HG02763 (cell line): ENCODE measurements around the gene RFC1.

Experiments
- ATAC-seq: cut with Tn5 transposase; IDR thresholded peaks from one replicate; pipeline ENCODE4 v1.9.1; 2021; ENCODE audit warnings: mild to moderate bottlenecking, moderate library complexity; ENCODE audit not compliant: unreplicated experiment

The RFC1 gene

DNA sequence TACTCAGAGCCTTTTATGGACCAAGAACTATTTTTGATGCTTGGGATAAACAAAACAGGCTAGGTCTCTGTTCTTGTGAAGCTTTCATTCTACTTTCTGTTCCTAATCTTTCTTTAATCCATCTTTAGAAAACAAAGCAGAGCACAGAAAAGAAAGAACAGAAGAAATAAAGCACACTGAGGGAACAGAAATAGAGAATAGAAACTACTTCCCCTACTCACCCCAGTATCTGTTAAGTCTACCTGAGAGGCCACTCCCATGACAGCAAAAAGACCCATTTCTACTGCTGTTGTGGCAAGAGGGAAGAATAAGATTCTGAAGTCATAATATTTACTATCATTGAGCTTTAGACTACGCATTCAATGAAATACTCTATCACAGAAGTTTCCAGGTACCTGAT, 9.2 kb downstream of the RFC1 start:
- no peak for ATAC-seq

DNA sequence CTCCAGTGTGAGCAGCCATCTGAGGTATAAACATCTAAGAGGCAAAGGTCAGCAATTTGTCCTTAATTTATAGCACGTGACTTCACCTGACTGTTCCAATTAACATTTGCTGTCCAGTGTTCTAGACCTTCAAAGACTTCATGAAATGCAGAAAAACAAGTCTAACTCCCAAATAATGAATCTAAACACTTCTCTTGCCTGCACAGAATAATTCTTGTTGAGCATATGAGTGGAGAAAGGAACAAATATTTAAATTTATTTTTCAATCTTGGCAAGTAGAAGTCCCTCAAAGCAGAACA, 12.0 kb downstream of the RFC1 start:
- ATAC-seq: no peak

DNA sequence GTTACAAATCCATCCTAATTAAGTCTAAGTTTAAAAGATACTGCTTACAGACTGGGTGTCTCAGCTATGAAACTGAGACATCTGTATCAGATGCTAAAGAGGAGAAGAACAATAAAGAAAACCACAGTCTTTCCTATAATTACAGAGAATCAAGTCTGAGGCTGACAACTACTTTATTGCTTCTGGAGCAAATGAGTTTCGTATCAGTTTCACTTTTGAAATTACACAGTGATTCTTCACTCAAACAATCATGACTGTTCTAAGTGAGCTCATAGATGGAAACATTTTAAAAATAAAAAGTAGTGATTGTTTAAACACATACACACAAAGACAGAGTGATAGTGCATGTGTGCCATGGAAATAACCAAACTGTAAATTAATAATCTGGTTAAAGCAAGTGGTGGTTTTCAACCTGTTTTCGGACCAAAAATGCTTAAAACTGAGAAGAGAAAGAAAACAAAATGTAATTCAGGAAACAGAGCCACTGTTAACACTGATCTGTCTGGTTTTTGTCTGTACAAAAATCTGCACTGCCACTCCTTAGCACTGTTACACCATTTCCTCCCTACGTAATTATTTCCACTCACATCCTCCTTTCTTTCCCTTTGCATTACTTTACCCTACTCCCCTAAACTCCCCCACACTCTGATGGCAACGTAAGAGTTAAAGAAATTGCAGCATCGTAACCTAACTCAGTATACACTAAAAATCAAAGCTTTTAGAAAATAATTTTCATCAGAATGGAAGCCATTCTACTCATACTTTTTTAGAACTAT, 12.5 kb downstream of the RFC1 start:
- peak; percentile 69 for ATAC-seq

DNA sequence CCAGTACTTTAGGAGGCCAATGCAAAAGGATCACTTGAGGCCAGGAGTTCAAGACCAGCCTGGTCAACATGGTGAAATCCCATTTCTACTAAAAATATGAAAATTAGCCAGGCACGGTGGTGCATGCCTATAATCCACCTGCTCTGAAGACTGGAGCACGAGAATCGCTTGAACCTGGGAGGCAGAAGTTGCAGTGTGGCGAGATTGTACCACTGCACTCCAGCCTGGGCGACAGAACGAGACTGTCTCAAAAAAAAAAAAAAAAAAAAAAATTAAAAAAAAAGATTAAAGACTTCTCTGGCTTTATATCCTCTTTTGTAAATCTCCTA, 13.0 kb downstream of the RFC1 start:
- peak; percentile 6 for ATAC-seq

DNA sequence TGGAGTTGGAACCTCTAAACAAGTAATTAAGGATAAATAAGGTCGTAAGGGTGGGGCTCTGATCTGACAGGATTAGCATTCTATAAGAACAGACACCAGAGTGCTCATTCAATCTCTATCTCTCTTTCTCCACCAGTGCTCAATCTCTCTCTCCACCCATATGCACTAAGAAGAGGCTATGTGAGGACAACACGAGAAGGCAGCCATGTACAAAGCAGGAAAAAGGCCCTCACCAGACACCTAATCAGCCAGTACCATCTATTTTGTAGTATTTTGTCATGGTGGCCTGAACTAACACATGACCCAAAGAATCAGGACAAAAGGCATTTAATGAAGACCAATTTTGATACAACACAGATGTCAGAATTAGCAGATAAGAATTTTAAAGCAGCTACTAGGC, 16.8 kb downstream of the RFC1 start:
- ATAC-seq: no peak

DNA sequence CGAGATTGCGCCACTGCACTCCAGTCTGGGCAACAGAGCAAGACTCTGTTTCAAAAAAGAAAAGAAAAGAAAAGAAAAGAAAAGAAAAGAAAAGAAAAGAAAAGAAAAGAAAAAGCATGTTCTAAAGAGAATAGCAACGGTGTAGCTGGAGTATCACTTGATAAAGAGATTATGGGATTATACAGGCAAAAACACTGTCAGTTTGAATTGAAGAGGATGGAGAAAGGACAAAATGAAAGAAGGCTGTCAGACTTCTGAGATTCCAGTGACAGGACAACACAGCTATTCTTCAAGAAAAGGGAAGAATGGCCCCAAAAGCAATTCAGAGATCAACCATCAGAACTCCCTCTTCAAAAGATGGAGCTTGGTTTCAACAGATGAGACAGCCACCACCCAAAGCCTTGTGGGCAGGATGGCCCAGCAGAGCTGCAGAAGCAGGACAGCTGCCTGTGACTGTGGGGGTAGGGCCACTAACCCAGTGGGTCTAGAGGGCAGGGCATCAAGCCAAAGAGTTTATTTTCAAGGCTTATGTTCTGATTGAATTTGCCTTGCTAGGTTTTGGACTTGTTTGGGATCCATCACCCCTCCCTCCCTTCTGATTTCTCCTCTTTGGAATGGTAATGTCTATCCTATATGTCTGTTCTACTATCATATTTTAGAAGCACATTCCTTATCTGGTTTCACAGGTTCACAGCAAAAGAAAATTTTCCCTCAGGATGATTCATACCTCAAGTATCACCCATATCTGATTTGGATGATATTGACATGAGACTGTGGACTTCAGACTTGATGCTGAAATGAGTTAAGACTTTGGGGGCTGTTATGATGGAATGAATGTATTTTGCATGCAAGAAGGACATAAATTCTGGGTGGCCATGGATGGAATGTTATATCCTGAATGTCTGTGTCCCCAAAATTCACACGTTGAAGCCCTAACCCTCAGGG, 17.5 kb downstream of the RFC1 start:
- ATAC-seq: no peak

- no peak for ATAC-seq
Observed at GRCh38 chr4:39346856-39347519, 19.2 kb downstream of the RFC1 start.

GRCh38 chr4:39342731-39343130, 23.4 kb downstream of the RFC1 start:
- no peak for ATAC-seq

DNA sequence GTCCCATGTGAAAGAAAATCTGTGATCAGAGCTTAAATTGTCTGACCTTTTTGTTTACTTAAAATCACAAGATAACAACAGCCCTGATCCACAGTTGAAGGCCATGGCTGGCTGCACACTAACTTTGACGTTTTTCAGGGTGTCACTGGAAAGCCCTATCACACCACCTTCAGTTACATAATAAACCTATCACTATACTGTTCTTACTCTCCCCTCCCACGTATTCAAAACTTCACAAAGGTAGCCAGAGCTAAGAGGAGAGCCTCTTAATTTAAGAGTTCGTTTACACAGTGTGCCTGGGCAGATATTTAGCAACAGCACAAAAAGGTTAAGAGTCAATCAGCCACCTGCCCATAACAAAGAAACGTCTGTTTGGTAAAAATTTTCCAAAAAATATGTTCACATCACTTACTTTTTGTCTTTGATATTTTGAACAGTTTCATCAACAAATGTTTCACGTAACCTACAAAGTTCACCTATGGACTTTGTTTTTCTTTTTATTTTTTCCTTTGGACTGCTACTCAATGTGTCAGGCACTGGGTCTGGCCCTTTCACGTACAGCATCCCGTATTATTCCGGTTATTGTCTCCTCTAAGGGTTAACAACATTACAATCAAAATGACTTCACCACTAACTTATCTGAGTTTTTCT, 25.0 kb downstream of the RFC1 start:
- no peak for ATAC-seq

GRCh38 chr4:39339968-39340367, 26.2 kb downstream of the RFC1 start:
- ATAC-seq: no peak

DNA sequence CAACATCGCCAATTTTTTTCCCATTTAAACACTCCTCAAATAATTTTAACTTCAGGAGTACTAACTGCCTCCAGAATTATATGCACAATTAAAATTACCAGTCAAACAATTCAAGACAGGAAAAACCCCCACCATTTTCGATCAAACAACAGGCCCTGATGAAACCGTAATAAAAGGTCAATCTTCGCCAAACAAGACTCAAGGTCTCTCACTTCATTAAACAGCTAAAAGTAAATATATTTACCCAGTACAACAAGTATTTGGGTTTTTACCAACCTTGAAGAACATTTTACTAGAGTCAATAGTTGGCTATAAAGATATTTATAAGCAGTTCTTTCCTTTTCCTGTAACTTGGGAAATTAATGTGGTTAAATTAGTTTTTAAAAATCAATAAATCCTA, 28.3 kb downstream of the RFC1 start:
- ATAC-seq: no peak

GRCh38 chr4:39335566-39335965, 30.6 kb downstream of the RFC1 start:
- ATAC-seq: no peak

GRCh38 chr4:39331191-39331590, 35.0 kb downstream of the RFC1 start:
- no peak for ATAC-seq

- no peak for ATAC-seq
Observed at GRCh38 chr4:39330353-39330752, 35.8 kb downstream of the RFC1 start.

DNA sequence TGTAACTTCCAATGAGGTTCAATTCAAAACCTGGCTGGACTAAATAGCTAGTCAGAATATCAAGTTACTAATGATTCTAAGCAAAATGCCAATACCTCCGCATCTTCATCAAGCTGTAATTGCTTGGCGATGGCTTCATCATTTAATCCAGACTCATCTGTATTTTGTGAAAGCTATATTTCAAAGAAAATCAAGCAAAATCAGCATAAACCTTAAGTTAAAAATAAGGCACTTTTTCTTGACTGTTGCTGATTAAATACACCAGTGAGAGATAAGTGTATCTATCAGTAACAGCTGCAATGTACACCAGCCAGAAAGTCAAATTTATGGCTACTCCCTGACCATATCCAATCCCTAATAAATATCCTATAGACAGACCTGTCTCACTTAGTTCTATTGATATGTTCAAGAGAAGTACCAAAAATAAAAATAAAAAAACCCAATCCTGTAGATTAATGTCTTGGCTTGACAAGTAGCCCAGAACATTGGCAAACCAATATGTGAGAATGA, 39.6 kb downstream of the RFC1 start:
- ATAC-seq: no peak

DNA sequence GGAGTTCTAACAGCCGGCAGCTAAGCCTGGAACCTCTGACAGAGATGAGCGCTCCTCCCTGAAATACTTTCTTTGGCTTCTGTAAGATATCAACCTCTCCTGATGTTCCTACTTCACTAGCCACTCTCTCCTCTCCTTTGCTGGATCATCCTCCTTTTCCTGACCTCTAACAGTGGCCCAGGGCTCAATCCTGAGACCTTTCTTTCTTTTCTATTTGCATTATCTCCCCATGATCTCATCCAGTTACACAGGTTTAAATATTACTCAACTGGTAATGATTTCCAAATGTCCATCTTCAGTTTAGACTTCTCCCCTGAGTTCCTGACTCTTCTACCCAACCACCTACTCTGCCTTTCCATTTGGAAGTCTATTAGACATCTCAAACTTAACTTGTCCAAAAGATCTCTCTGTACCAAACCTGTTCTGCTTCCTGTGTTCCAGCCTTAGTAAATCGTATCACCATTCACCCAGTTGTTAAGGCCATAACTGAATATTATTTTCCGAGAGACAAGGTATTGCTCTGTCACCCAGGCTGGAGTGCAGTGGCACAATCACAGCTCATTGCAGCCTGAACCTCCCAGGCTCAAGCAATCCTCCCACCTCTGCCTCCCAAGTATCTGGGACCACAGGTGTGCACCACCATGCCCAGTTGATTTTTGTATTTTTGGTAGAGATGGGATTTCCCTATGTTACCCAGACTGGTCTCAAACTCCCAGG, 41.1 kb downstream of the RFC1 start:
- ATAC-seq: no peak

DNA sequence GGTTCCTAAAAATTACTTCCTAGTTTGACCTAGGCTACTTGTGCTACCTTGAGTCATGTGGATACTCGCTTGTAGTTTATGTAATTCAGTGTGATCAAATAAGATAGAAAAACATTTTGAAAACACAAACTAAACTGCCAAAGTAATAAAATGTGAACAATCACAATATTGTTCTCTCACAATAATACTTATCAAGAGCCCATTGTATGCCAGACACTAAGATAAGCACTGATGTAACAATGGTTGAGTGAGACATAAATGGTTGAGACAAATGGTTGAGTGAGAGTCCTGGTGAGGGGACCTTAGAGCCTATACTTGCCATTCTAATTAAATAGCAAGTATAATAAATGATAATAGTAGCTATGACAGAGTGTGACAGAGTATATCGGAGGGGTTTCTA, 41.7 kb downstream of the RFC1 start:
- no peak for ATAC-seq

DNA sequence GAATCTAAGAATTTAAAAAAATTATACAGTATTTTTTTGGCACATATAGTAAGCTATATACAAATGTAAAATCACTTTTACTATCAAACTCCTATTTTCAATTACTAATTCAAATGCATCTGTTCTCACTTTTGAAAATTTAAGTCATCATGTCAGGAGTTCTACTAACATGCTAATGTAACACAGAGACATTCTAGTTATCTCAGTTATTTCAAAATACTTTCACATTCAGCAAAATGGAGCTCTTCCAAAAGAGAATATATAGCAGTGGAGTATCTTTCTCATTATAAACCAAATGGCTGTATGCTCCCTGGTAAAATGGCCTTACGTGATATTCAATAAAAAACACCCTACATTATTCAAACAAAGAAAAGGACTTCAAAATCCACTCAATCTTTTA, 42.3 kb downstream of the RFC1 start:
- no peak for ATAC-seq

GRCh38 chr4:39320381-39321115, 45.6 kb downstream of the RFC1 start:
- no peak for ATAC-seq

DNA sequence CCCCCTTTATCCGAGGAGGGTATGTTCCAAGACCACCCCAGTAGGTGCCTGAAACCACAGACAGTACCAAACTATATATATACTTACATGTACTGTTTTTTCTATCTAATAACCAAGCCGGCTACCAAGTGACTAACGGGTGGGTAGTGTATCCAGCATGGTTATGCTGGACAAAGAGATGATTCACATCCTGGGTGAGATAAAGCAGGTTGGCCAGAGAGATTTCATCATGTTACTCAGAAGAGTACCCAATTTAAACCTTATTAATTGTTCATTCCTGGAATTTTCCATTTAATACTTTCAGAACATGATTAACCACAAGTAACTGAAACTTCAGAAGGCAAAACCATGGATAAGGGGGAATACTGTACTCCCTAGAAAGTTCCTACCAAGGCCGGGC, 46.5 kb downstream of the RFC1 start:
- ATAC-seq: no peak
